ENCODE results near the gene GRIFIN. TPM values are rescaled to one million over a fixed set of nuclear protein-coding genes. Genes with fewer than 3 reads are reported as not detected.

The GRIFIN gene
- total and polyA plus RNA-seq, 10 donors: not detected

GRCh38 chr7:2474813-2475677 is 1.2 kb downstream of the GRIFIN start:
- peaks cover 13 to 49% (median 20%) of the 10 kb centered on the region in 6 donors for H3K4me1 ChIP-seq
- no peak for DNase-seq
- intact Hi-C loops (cut with DNase I; ENCODE audit: low total_unique reads): loop anchor here (10.0 kb wide), 2 partner anchors 100 to 210 kb away; partner anchors contain the start of gene AMZ1
- H3K9me3 ChIP-seq: no peaks in the 10 kb centered on the region
- no peak overlapping the region for H3K27ac ChIP-seq
- TF ChIP-seq POLR2AphosphoS5 (IDR thresholded peaks at IDR 0.05) (no peak), CTCF (IDR thresholded peaks at IDR 0.05 in 8 of 11, conservative IDR thresholded peaks at IDR 0.05 in 3 of 11) (no peak), POLR2A (IDR thresholded peaks at IDR 0.05) (no peak)
- 84 to 93% (median 91%) methylated on average over 10 to 28 of the region's 28 CpGs for WGBS, 5 donors
- no peaks in the 10 kb centered on the region for H3K36me3 ChIP-seq
- no peak overlapping the region for H3K4me3 ChIP-seq
- H3K27me3 ChIP-seq (replicated peaks in 1 of 7): peaks cover 0 to 69% (median 0%) of the 10 kb centered on the region in 7 donors

- TF ChIP-seq POLR2AphosphoS5 (IDR thresholded peaks at IDR 0.05) (no peak), CTCF (IDR thresholded peaks at IDR 0.05 in 8 of 11, conservative IDR thresholded peaks at IDR 0.05 in 3 of 11) (no peak), POLR2A (IDR thresholded peaks at IDR 0.05) (no peak)
Observed at GRCh38 chr7:2474224-2474623, 2.0 kb downstream of the GRIFIN start.

GRCh38 chr7:2473496-2474180 is 2.6 kb downstream of the GRIFIN start:
- TF ChIP-seq POLR2A (IDR thresholded peaks at IDR 0.05) (no peak), CTCF (IDR thresholded peaks at IDR 0.05 in 8 of 11, conservative IDR thresholded peaks at IDR 0.05 in 3 of 11) (no peak), POLR2AphosphoS5 (IDR thresholded peaks at IDR 0.05) (no peak)
- no peaks in the 10 kb centered on the region for H3K36me3 ChIP-seq
- H3K27ac ChIP-seq: no peak overlapping the region
- no peak for DNase-seq
- H3K4me3 ChIP-seq: no peak overlapping the region
- peaks cover 0 to 65% (median 0%) of the 10 kb centered on the region in 7 donors for H3K27me3 ChIP-seq (replicated peaks in 1 of 7)
- peaks cover 13 to 50% (median 26%) of the 10 kb centered on the region in 6 donors for H3K4me1 ChIP-seq
- WGBS, 5 donors: 76 to 88% (median 80%) methylated on average over 12 of the region's 12 CpGs
- H3K9me3 ChIP-seq: no peaks in the 10 kb centered on the region
- intact Hi-C loops (cut with DNase I; ENCODE audit: low total_unique reads): loop anchor here (10.0 kb wide), 2 partner anchors 101 to 211 kb away; partner anchors contain the start of gene AMZ1

More at GRCh38 chr7:2474224-2474623, 2.0 kb downstream of the GRIFIN start:
- no peak overlapping the region for H3K4me3 ChIP-seq
- peaks cover 0 to 69% (median 0%) of the 10 kb centered on the region in 7 donors for H3K27me3 ChIP-seq (replicated peaks in 1 of 7)
- peaks cover 13 to 50% (median 20%) of the 10 kb centered on the region in 6 donors for H3K4me1 ChIP-seq
- no peak for DNase-seq
- intact Hi-C loops (cut with DNase I; ENCODE audit: low total_unique reads): loop anchor here (10.0 kb wide), 2 partner anchors 101 to 211 kb away; partner anchors contain the start of gene AMZ1
- no peak overlapping the region for H3K27ac ChIP-seq
- no peaks in the 10 kb centered on the region for H3K36me3 ChIP-seq
- H3K9me3 ChIP-seq: no peaks in the 10 kb centered on the region
- 76 to 88% (median 83%) methylated on average over 2 to 15 of the region's 15 CpGs for WGBS, 5 donors

Measured in spleen (tissue), 11 donors.